ENCODE data around the gene STK32C. TPM values are rescaled to one million over a fixed set of nuclear protein-coding genes. Genes with fewer than 3 reads are reported as not detected.
A peak's percentile ranks its signal among the peaks of the same experiment; 100 is the strongest.

STK32C gene
- total RNA-seq, 4 donors from 2014 or later = 3.3 to 5.7 (median 3.5) TPM

- intact Hi-C loops (cut with DNase I) = no loop called here
- WGBS, 2 donors = 89 to 96% methylated on average over 6 of the region's 6 CpGs
- Histone ChIP-seq H3K27ac (no peak overlapping the region), H3K27me3 (no peaks in the 10 kb centered on the region), H3K9me3 (no peaks in the 10 kb centered on the region), H3K36me3 (no peaks in the 10 kb centered on the region), H3K4me3 (replicated peaks in 1 of 3) (no peak overlapping the region), H3K4me1 (no peaks in the 10 kb centered on the region)
- no peak for DNase-seq
- TF ChIP-seq POLR2A (IDR thresholded peaks at IDR 0.05) (no peak), CTCF (IDR thresholded peaks at IDR 0.05) (no peak)
Measured at GRCh38 chr10:132234860-132235259, 72.9 kb downstream of the STK32C start.

- intact Hi-C loops (cut with DNase I) = no loop called here
- no peak for DNase-seq
- 80 to 84% methylated on average over 17 of the region's 18 CpGs for WGBS, 2 donors
Measured at GRCh38 chr10:132233501-132234085, 74.2 kb downstream of the STK32C start.

GRCh38 chr10:132232981-132233380, 74.8 kb downstream of the STK32C start:
- no peaks in the 10 kb centered on the region for H3K9me3 ChIP-seq
- no peaks in the 10 kb centered on the region for H3K27me3 ChIP-seq
- H3K36me3 ChIP-seq = no peaks in the 10 kb centered on the region
- no peak for DNase-seq
- TF ChIP-seq POLR2A (IDR thresholded peaks at IDR 0.05) = no peak
- no peak for TF ChIP-seq CTCF (IDR thresholded peaks at IDR 0.05)
- H3K4me3 ChIP-seq (replicated peaks in 1 of 3) = no peak overlapping the region
- no peak overlapping the region for H3K27ac ChIP-seq
- H3K4me1 ChIP-seq = no peaks in the 10 kb centered on the region
- WGBS, 2 donors = 79 to 85% methylated on average over 8 to 9 of the region's 9 CpGs
- intact Hi-C loops (cut with DNase I) = no loop called here

More at GRCh38 chr10:132233501-132234085, 74.2 kb downstream of the STK32C start:
- Histone ChIP-seq H3K27ac (no peak overlapping the region), H3K36me3 (no peaks in the 10 kb centered on the region), H3K4me3 (replicated peaks in 1 of 3) (no peak overlapping the region), H3K27me3 (no peaks in the 10 kb centered on the region), H3K9me3 (no peaks in the 10 kb centered on the region), H3K4me1 (no peaks in the 10 kb centered on the region)
- no peak for TF ChIP-seq CTCF (IDR thresholded peaks at IDR 0.05)
- no peak for TF ChIP-seq POLR2A (IDR thresholded peaks at IDR 0.05)

GRCh38 chr10:132232023-132232951, 75.5 kb downstream of the STK32C start:
- H3K4me1 ChIP-seq = no peaks in the 10 kb centered on the region
- peak in 1 of 2 donors; percentile 6 for DNase-seq
- intact Hi-C loops (cut with DNase I) = no loop called here
- WGBS, 2 donors = 72 to 82% methylated on average over 32 to 35 of the region's 35 CpGs
- no peaks in the 10 kb centered on the region for H3K27me3 ChIP-seq
- H3K4me3 ChIP-seq (replicated peaks in 1 of 3) = no peak overlapping the region
- H3K36me3 ChIP-seq = no peaks in the 10 kb centered on the region
- no peak overlapping the region for H3K27ac ChIP-seq
- TF ChIP-seq POLR2A (IDR thresholded peaks at IDR 0.05) = no peak
- H3K9me3 ChIP-seq = no peaks in the 10 kb centered on the region

- H3K4me1 ChIP-seq = no peaks in the 10 kb centered on the region
- no peaks in the 10 kb centered on the region for H3K27me3 ChIP-seq
- no peak overlapping the region for H3K4me3 ChIP-seq (replicated peaks in 1 of 3)
- H3K36me3 ChIP-seq = no peaks in the 10 kb centered on the region
- H3K27ac ChIP-seq = no peak overlapping the region
- no peak for DNase-seq
- no peak for TF ChIP-seq CTCF (IDR thresholded peaks at IDR 0.05)
- TF ChIP-seq POLR2A (IDR thresholded peaks at IDR 0.05) = no peak
- H3K9me3 ChIP-seq = no peaks in the 10 kb centered on the region
- WGBS, 2 donors = 89 to 93% methylated on average over 13 of the region's 13 CpGs
- intact Hi-C loops (cut with DNase I) = no loop called here
Measured at GRCh38 chr10:132231656-132232022, 76.1 kb downstream of the STK32C start.
